Smooth muscle cell (in vitro differentiated cells): Measurements from ENCODE around the gene USP3. TPM values are rescaled to one million over a fixed set of nuclear protein-coding genes. Genes with fewer than 3 reads are reported as not detected.

Source experiments
- DNase-seq: peaks from one replicate; lab custom pipeline; 2025; ENCODE audit not compliant: unreplicated experiment; lab: John Stamatoyannopoulos, UW
- H2AFZ ChIP-seq: fragments of 200-600 bp; sonication (generic); 2 replicates; pipeline ENCODE4 v1.6.0; 2016; ENCODE audit warnings: antibody characterized with exemption, low read depth, mild to moderate bottlenecking
- H3F3A ChIP-seq: fragments of 200-600 bp; sonication (generic); 2 replicates; pipeline ENCODE4 v1.6.0; 2017; ENCODE audit warnings: antibody characterized with exemption, low read depth
- H3K27ac ChIP-seq: fragments of 200-600 bp; sonication (generic); 2 replicates; pipeline ENCODE4 v1.5.1; 2016; ENCODE audit warnings: low read depth, mild to moderate bottlenecking
- H3K27me3 ChIP-seq: fragments of 200-600 bp; sonication (generic); 2 replicates; pipeline ENCODE4 v1.6.1; 2016; ENCODE audit warnings: low read depth, mild to moderate bottlenecking
- H3K36me3 ChIP-seq: fragments of 200-600 bp; sonication (generic); 2 replicates; pipeline ENCODE4 v1.5.1; 2016; ENCODE audit warnings: low read depth
- H3K4me1 ChIP-seq: fragments of 200-600 bp; sonication (generic); 2 replicates; pipeline ENCODE4 v1.5.1; 2016; ENCODE audit warnings: low read depth
- H3K4me2 ChIP-seq: fragments of 200-600 bp; sonication (generic); 2 replicates; pipeline ENCODE4 v1.6.0; 2016; ENCODE audit warnings: mild to moderate bottlenecking
- H3K4me3 ChIP-seq: fragments of 200-600 bp; sonication (generic); 2 replicates; pipeline ENCODE4 v1.5.1; 2016; ENCODE audit warnings: mild to moderate bottlenecking
- H3K79me2 ChIP-seq: fragments of 200-600 bp; sonication (generic); 2 replicates; pipeline ENCODE4 v1.6.0; 2016; ENCODE audit warnings: low read depth, mild to moderate bottlenecking
- H3K9ac ChIP-seq: fragments of 200-600 bp; sonication (generic); 2 replicates; pipeline ENCODE4 v1.6.0; 2016; ENCODE audit warnings: low read depth
- H3K9me3 ChIP-seq: fragments of 200-600 bp; sonication (generic); replicated peaks from 2 replicates; pipeline ENCODE4 v1.5.1; 2016; ENCODE audit warnings: low read depth
- H4K20me1 ChIP-seq: fragments of 200-600 bp; sonication (generic); 2 replicates; pipeline ENCODE4 v1.6.0; 2016; ENCODE audit warnings: low read depth
- WGBS: methylation state at CpG from one replicate; pipeline ENCODE4 v1.1.7; 2016; ENCODE audit warnings: low lambda C conversion rate; 5-methylcytosine and 5-hydroxymethylcytosine counted together
- polyA plus RNA-seq: library from polyadenylated mRNA; unstranded; fragments of >200 nt; fragmentation: Nextera tagmentation; extraction: Ambion mirVana; gene quantifications from 2 replicates; pipeline ENCODE4 v1.2.1, GENCODE V29; 2016
- total RNA-seq: library from RNA; depleted of rRNA; stranded (reverse); fragments of >200 nt; gene quantifications from 2 replicates; pipeline ENCODE4 v1.2.3, GENCODE V29; 2014
- TF ChIP-seq, protein P1 (sequence below): fragments of 200-600 bp; sonication (generic); IDR thresholded peaks from 2 replicates; pipeline ENCODE4 v1.5.1; 2017; ENCODE audit warnings: borderline replicate concordance, mild to moderate bottlenecking, antibody characterized with exemption; ENCODE audit not compliant: insufficient read depth, poor library complexity, severe bottlenecking

The USP3 gene
- total and polyA plus RNA-seq, 2 experiments from 2014 or later, result 17.1 to 26.2 TPM

DNA sequence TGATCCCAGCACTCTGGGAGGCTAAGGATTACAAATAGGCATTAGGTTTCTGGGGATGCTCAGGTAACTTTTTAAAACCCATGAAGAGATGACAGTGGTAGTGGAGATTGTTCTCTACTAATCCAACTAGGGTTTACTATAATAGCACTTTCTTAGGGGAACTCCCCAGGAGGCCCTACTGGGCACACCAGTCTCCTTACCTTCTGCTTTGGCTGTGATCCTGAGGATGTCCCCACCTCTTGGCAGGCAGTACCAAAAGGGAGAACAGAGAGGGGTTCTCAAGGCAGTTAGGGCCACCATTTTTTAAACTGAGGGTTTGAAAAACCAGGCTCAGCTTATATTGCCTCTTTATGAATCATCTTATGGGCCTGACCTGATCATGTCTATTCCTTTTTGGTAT lies 77.8 kb downstream of the USP3 start:
- H4K20me1 ChIP-seq, result peaks cover 10% of the 10 kb centered on the region
- peaks cover 4% of the 10 kb centered on the region for H3K79me2 ChIP-seq
- H3K9me3 ChIP-seq, result no peaks in the 10 kb centered on the region
- H3K4me3 ChIP-seq, result no peak overlapping the region
- H3K9ac ChIP-seq, result no peak overlapping the region
- H3K36me3 ChIP-seq, result peaks cover 9% of the 10 kb centered on the region
- H2AFZ ChIP-seq, result no peak overlapping the region
- H3K4me2 ChIP-seq, result no peak overlapping the region
- H3K27ac ChIP-seq, result peak overlapping the region; percentile 51
- TF ChIP-seq, protein P1, sequence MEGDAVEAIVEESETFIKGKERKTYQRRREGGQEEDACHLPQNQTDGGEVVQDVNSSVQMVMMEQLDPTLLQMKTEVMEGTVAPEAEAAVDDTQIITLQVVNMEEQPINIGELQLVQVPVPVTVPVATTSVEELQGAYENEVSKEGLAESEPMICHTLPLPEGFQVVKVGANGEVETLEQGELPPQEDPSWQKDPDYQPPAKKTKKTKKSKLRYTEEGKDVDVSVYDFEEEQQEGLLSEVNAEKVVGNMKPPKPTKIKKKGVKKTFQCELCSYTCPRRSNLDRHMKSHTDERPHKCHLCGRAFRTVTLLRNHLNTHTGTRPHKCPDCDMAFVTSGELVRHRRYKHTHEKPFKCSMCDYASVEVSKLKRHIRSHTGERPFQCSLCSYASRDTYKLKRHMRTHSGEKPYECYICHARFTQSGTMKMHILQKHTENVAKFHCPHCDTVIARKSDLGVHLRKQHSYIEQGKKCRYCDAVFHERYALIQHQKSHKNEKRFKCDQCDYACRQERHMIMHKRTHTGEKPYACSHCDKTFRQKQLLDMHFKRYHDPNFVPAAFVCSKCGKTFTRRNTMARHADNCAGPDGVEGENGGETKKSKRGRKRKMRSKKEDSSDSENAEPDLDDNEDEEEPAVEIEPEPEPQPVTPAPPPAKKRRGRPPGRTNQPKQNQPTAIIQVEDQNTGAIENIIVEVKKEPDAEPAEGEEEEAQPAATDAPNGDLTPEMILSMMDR, result no peak
- H3K27me3 ChIP-seq, result no peaks in the 10 kb centered on the region
- no peak for DNase-seq
- H3F3A ChIP-seq, result no peaks in the 10 kb centered on the region
- no peaks in the 10 kb centered on the region for H3K4me1 ChIP-seq

DNA sequence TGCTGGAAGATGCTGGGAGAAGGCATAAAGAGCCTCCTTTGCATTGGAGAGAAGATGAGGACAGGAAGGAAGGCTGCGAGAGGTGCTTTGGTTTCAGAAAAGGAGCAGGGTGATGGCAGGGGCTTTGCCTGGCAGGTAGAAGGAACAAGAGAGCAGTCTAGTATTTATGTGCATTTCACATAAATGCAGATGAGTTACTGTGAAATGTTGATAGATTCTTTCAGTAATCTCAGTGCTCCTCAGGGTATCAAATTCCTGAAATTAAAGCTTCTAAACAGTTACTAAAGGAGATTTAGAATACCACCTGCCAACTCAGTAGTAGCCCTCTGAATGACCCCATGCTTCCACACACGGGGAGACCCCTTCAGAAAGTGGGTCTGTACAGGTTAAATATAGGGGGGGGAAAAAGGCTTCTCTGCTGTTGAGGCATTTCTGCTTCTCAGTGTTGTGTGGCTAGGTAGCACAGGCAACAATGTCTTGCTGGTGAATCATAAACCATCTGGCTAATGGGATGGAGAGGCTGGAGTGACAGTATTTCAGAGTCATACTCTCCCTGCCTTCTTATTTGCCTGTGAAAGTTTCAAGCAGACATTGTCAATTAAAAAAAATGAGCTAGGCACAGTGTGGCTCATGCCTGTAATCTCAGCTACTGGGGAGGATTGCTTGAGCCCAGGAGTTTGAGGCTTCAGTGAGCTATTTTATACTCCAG lies 78.5 kb downstream of the USP3 start:
- H3K36me3 ChIP-seq, result peaks cover 9% of the 10 kb centered on the region
- peaks cover 10% of the 10 kb centered on the region for H4K20me1 ChIP-seq
- no peaks in the 10 kb centered on the region for H3K9me3 ChIP-seq
- TF ChIP-seq, protein P1, result no peak
- no peak overlapping the region for H3K4me3 ChIP-seq
- no peak overlapping the region for H3K4me2 ChIP-seq
- H3K79me2 ChIP-seq, result peaks cover 4% of the 10 kb centered on the region
- no peak for DNase-seq
- no peak overlapping the region for H3K9ac ChIP-seq
- H3K27me3 ChIP-seq, result no peaks in the 10 kb centered on the region
- H3F3A ChIP-seq, result no peaks in the 10 kb centered on the region
- H3K27ac ChIP-seq, result peak overlapping the region; percentile 51
- 92% methylated on average over 2 of the region's 2 CpGs for WGBS
- H2AFZ ChIP-seq, result no peak overlapping the region
- no peaks in the 10 kb centered on the region for H3K4me1 ChIP-seq

DNA sequence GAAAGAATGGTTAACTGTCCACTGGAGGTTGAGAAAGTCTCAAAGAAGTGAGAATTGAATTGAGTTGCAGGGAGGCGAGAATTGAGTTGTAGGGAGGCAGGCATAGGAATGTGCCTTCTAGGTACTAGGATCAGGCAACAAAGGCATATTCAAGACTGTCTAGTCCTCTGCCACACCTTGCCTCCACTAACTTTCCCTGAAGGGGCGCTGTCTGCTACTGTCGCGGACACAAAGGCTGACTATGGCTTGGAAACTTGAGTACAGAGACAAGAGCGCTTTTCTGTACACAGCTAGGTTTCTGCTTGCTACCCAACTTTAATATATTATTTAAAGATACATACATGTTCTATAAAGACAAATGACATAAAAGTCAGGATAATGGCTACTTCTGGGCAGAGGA lies 82.4 kb downstream of the USP3 start:
- Histone ChIP-seq H3K4me3 (no peak overlapping the region), H3K36me3 (peaks cover 9% of the 10 kb centered on the region), H3K4me2 (no peak overlapping the region), H3K9ac (no peak overlapping the region), H3K27ac (no peak overlapping the region), H3K4me1 (no peaks in the 10 kb centered on the region), H3F3A (no peaks in the 10 kb centered on the region), H3K9me3 (no peaks in the 10 kb centered on the region), H3K79me2 (peaks cover 4% of the 10 kb centered on the region), H3K27me3 (no peaks in the 10 kb centered on the region), H2AFZ (no peak overlapping the region), H4K20me1 (peaks cover 10% of the 10 kb centered on the region)
- 87% methylated on average over 5 of the region's 5 CpGs for WGBS
- DNase-seq, result no peak
- TF ChIP-seq, protein P1, result no peak

DNA sequence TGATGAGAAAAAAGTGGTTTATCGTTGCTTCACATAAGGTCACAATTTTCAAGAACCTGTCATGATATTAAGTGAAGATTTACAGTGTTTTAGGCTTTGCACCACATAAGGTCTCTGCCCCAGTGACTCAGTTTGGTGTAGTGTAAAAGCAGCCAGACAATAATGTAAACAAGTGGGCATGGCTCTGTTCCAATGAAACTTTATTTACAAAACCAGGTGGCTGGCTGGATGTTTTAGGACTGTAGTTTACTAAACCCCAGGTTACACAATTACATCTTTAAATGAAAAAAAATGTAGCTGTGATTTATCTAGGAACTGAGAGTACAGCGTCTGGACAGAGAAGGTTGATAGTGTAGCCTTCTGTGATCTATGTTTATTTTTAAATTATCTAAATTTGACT lies 83.1 kb downstream of the USP3 start:
- Histone ChIP-seq H3K79me2 (peaks cover 4% of the 10 kb centered on the region), H3K4me1 (no peaks in the 10 kb centered on the region), H3F3A (no peaks in the 10 kb centered on the region), H2AFZ (no peak overlapping the region), H3K27me3 (no peaks in the 10 kb centered on the region), H3K9me3 (no peaks in the 10 kb centered on the region), H3K9ac (no peak overlapping the region), H3K36me3 (peaks cover 9% of the 10 kb centered on the region), H3K27ac (no peak overlapping the region), H4K20me1 (peaks cover 10% of the 10 kb centered on the region), H3K4me3 (no peak overlapping the region), H3K4me2 (no peak overlapping the region)
- WGBS, result 85% methylated on average over 2 of the region's 2 CpGs
- no peak for DNase-seq
- TF ChIP-seq, protein P1, result no peak
